Measurements from ENCODE around the gene PTPRG.

PTPRG gene

GRCh38 chr3:62329971-62330370 is 768.6 kb downstream of the PTPRG start:
- Histone ChIP-seq H3K79me2 (no peaks in the 10 kb centered on the region), H2AFZ (no peak overlapping the region), H3K4me3 (ENCODE audit: low read depth, low read length) (no peak overlapping the region), H3K9me3 (ENCODE audit: control insufficient read depth, low read length) (no peaks in the 10 kb centered on the region), H3K4me1 (no peaks in the 10 kb centered on the region), H3K27ac (no peak overlapping the region), H3K9ac (no peak overlapping the region), H3K27me3 (ENCODE audit: control insufficient read depth, insufficient read depth, low read length) (no peaks in the 10 kb centered on the region), H3K36me3 (ENCODE audit: control insufficient read depth, insufficient read depth, low read length) (no peaks in the 10 kb centered on the region), H3K4me2 (ENCODE audit: low read length) (no peak overlapping the region)
- no peak for TF ChIP-seq CTCF (IDR thresholded peaks at IDR 0.05)

- Histone ChIP-seq H3K9ac (no peak overlapping the region), H3K27ac (no peak overlapping the region), H3K9me3 (ENCODE audit: control insufficient read depth, low read length) (no peaks in the 10 kb centered on the region)
These were observed 770.6 kb downstream of the PTPRG start for GRCh38 chr3:62332017-62332416.

GRCh38 chr3:62332835-62333244 is 771.5 kb downstream of the PTPRG start:
- no peaks in the 10 kb centered on the region for H3K4me1 ChIP-seq
- H3K79me2 ChIP-seq: no peaks in the 10 kb centered on the region
- no peaks in the 10 kb centered on the region for H3K36me3 ChIP-seq (ENCODE audit: control insufficient read depth, insufficient read depth, low read length)

More at GRCh38 chr3:62332017-62332416, 770.6 kb downstream of the PTPRG start:
- H3K4me2 ChIP-seq (ENCODE audit: low read length): no peak overlapping the region
- H3K4me1 ChIP-seq: no peaks in the 10 kb centered on the region
- no peaks in the 10 kb centered on the region for H3K36me3 ChIP-seq (ENCODE audit: control insufficient read depth, insufficient read depth, low read length)
- H3K4me3 ChIP-seq (ENCODE audit: low read depth, low read length): no peak overlapping the region
- no peak overlapping the region for H2AFZ ChIP-seq
- H3K79me2 ChIP-seq: no peaks in the 10 kb centered on the region
- TF ChIP-seq CTCF (IDR thresholded peaks at IDR 0.05): no peak
- no peaks in the 10 kb centered on the region for H3K27me3 ChIP-seq (ENCODE audit: control insufficient read depth, insufficient read depth, low read length)

GRCh38 chr3:62335196-62335595 is 773.8 kb downstream of the PTPRG start:
- no peaks in the 10 kb centered on the region for H3K9me3 ChIP-seq (ENCODE audit: control insufficient read depth, low read length)
- no peak overlapping the region for H3K27ac ChIP-seq
- no peak for TF ChIP-seq CTCF (IDR thresholded peaks at IDR 0.05)
- no peak overlapping the region for H3K9ac ChIP-seq
- no peaks in the 10 kb centered on the region for H3K79me2 ChIP-seq
- H3K4me2 ChIP-seq (ENCODE audit: low read length): no peak overlapping the region
- no peak overlapping the region for H3K4me3 ChIP-seq (ENCODE audit: low read depth, low read length)
- no peaks in the 10 kb centered on the region for H3K4me1 ChIP-seq
- no peaks in the 10 kb centered on the region for H3K36me3 ChIP-seq (ENCODE audit: control insufficient read depth, insufficient read depth, low read length)
- no peak overlapping the region for H2AFZ ChIP-seq
- H3K27me3 ChIP-seq (ENCODE audit: control insufficient read depth, insufficient read depth, low read length): no peaks in the 10 kb centered on the region

More at GRCh38 chr3:62332835-62333244, 771.5 kb downstream of the PTPRG start:
- H3K9me3 ChIP-seq (ENCODE audit: control insufficient read depth, low read length): no peaks in the 10 kb centered on the region
- H3K9ac ChIP-seq: no peak overlapping the region
- no peak overlapping the region for H2AFZ ChIP-seq
- no peak overlapping the region for H3K4me3 ChIP-seq (ENCODE audit: low read depth, low read length)
- H3K27ac ChIP-seq: no peak overlapping the region
- no peak overlapping the region for H3K4me2 ChIP-seq (ENCODE audit: low read length)
- no peaks in the 10 kb centered on the region for H3K27me3 ChIP-seq (ENCODE audit: control insufficient read depth, insufficient read depth, low read length)
- TF ChIP-seq CTCF (IDR thresholded peaks at IDR 0.05): peak; percentile 51

- TF ChIP-seq CTCF (IDR thresholded peaks at IDR 0.05): no peak
- Histone ChIP-seq H3K4me1 (no peaks in the 10 kb centered on the region), H3K27me3 (ENCODE audit: control insufficient read depth, insufficient read depth, low read length) (no peaks in the 10 kb centered on the region), H3K9me3 (ENCODE audit: control insufficient read depth, low read length) (no peaks in the 10 kb centered on the region), H3K9ac (no peak overlapping the region), H2AFZ (no peak overlapping the region), H3K4me2 (ENCODE audit: low read length) (no peak overlapping the region), H3K27ac (no peak overlapping the region), H3K79me2 (no peaks in the 10 kb centered on the region), H3K4me3 (ENCODE audit: low read depth, low read length) (no peak overlapping the region), H3K36me3 (ENCODE audit: control insufficient read depth, insufficient read depth, low read length) (no peaks in the 10 kb centered on the region)
These were observed 782.4 kb downstream of the PTPRG start for GRCh38 chr3:62343755-62344154.

All from parathyroid adenoma (tissue), 2 donors.